ENCODE data around the gene MKI67.

MKI67 gene

DNA sequence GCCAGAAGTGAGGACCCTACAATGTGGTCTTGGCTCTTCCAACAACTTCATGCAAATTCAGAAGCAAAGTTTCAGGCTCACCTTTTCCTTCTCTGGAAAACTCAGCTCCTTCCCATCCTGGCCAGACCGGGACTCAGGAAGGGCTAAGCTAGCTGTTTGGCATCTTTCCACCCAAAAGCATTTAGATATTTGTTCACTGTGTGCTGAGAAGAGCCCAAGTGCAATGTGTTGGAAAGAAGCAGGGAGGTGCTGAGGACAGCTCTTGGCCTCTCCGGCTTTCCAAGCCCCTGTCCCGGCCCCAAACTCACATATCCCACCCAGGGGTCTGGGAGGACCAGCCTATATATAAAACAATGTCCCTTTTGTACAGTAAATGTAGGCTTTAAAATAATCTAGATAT lies 44.5 kb downstream of the MKI67 start:
- no peak for DNase-seq (ENCODE audit: low spot score)

DNA sequence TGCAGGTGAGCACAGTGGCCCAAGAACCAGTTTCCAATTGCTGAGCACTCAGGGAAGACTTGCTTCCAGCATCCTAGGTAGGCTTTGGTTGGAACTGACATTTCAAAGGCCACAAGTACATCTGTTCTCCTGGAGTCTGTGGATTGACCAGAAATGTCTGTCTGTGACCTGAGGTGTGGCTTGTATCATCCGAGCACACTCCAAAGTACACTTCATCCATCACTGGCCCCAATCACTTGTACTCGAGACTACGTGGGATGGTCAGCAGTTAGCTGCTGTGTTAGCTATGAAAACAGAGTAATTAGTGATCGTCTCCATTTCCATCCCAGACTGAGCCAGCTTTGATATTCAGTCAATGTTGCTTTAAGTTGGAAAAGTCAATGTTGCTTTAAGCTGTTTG lies 45.0 kb downstream of the MKI67 start:
- no peak for DNase-seq (ENCODE audit: low spot score)

DNA sequence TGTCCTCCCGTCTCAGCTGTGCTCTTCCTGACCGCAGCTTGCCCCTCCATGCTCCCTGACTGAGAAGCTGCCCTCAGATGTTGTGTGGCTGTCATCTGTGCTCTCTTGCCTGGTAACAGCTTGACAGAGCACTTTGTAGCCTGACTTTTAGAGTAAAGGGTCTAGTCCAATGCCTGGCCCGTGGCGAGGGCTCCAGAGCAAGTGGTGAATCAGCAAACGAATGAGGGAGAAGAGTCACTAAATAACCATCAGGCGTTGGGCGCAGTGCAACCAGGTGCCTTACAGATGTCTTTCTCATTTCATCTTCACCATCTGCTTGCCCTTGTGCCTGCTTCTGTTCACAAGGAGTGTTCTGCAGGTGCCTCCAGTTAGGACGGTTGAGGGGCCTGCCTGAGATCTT lies 45.6 kb downstream of the MKI67 start:
- DNase-seq (ENCODE audit: low spot score), result no peak

- DNase-seq (ENCODE audit: low spot score), result no peak
Measured at GRCh38 chr10:128080231-128080630, 46.0 kb downstream of the MKI67 start.

DNA sequence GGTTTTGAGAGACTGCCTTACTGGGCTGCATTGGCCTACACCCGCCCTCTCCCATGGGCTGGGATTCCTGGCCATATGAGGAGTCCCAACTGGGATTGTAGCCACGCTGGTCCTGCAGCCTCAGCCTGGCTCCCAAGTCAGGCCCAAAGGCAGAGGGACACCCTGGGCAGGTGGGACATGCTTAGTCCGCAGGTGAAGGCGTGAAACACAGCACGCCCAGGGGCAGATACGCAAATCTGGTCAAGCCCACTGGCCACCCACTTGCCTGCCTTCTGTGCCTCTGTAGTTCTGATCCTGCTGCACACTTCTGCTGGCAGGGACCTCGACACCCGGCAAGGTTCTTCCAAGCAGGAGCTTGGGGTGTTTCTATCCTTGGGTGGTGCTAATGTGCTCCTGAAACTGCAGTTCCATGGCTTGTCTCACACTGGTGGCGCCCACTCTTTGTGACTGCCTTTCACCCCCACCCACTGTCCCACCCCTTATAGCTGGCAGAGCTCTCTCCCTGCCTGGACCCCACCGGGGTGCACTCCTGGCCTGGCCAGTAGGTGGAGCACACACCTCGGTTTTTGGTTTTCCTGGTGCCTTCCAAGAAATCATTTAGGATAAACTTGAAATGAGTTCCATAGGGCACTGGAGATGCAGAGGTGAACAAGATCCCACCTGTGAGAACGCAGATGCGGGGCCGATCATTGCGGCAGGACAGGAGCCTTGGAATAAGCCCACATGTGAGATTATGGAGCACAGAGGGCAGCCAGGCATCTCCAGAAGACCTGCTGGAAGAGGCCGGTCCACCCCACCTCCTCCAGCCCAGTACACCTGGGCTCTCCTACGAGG lies 47.9 kb downstream of the MKI67 start:
- peak; percentile 43 for DNase-seq (ENCODE audit: low spot score)

DNA sequence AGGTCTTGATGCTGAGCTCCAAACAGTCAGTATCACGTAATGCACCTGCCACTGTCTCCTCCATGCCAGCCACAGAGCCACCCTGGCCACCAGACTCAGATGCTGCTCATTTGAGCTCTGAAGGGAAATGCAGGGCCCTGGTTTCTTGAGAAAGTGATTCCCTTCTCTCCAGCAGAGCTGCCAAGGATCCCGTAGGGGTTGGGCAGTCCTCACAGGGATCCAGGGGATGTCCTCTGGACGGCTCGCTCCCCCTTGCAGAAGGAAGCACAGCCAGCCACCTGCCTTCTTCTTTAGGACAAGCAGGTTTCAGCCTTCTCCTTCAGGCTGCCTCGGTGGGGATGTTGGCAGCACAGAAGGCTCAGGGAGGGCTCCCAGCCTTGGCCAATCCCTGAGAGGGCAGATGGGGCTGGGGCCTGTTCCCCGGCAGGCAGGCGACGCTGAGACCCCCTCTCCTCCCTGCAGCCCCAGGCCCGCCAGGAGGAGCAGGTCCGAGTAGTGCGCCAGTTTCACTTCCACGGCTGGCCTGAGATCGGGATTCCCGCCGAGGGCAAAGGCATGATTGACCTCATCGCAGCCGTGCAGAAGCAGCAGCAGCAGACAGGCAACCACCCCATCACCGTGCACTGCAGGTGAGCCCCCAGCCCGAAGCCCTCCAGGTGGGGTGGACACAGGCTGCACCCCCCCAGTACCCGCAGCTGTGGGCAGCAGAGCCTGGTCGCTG lies 48.9 kb downstream of the MKI67 start:
- no peak for DNase-seq (ENCODE audit: low spot score)

- DNase-seq (ENCODE audit: low spot score), result no peak
Measured at GRCh38 chr10:128074589-128074988, 51.6 kb downstream of the MKI67 start.

GRCh38 chr10:128073890-128074289 lies 52.3 kb downstream of the MKI67 start:
- DNase-seq (ENCODE audit: low spot score), result no peak

GRCh38 chr10:128072941-128073645 lies 53.1 kb downstream of the MKI67 start:
- no peak for DNase-seq (ENCODE audit: low spot score)

GRCh38 chr10:128072046-128072445 lies 54.2 kb downstream of the MKI67 start:
- DNase-seq (ENCODE audit: low spot score), result no peak

- no peak for DNase-seq (ENCODE audit: low spot score)
Measured at GRCh38 chr10:128071417-128071782, 54.8 kb downstream of the MKI67 start.

DNA sequence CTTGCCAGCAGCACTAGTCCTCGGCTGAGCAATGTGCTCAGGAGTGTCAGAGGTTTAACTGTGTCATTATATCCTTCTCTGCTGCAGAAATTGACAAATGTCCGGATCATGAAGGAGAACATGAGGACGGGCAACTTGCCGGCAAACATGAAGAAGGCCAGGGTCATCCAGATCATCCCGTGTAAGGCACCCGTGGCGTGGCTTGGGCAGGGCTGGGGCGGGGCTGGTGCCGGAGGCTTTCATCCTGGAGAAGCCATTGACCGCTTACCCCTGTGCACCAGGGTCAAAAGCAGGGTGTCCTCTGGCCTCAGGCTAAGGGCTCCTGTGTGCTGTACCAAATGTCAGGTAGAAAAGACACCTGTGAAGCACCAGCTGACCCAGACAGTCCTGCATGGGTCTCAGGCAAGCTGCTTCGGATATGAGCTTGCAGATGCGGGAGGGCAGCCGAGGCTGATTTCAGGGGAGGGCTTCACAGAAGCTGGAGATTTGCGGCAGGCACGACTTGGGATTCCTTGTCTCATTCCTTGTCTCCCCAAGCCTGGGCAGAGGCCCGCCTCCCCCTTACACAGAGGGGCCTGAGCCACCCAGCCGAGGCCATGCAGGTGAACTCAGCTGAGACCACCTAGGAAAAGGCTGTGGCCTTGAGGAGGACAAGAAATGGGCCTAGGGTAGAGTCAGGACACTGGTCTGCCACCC lies 55.4 kb downstream of the MKI67 start:
- DNase-seq (ENCODE audit: low spot score), result no peak

GRCh38 chr10:128070161-128070560 lies 56.1 kb downstream of the MKI67 start:
- DNase-seq (ENCODE audit: low spot score), result no peak

GRCh38 chr10:128069351-128070051 lies 56.7 kb downstream of the MKI67 start:
- DNase-seq (ENCODE audit: low spot score), result peak; percentile 85

- peak; percentile 47 for DNase-seq (ENCODE audit: low spot score)
Measured at GRCh38 chr10:128068398-128069285, 57.6 kb downstream of the MKI67 start.

GRCh38 chr10:128067691-128068397 lies 58.4 kb downstream of the MKI67 start:
- DNase-seq (ENCODE audit: low spot score), result no peak

- DNase-seq (ENCODE audit: low spot score), result no peak
Measured at GRCh38 chr10:128066870-128067382, 59.3 kb downstream of the MKI67 start.

DNA sequence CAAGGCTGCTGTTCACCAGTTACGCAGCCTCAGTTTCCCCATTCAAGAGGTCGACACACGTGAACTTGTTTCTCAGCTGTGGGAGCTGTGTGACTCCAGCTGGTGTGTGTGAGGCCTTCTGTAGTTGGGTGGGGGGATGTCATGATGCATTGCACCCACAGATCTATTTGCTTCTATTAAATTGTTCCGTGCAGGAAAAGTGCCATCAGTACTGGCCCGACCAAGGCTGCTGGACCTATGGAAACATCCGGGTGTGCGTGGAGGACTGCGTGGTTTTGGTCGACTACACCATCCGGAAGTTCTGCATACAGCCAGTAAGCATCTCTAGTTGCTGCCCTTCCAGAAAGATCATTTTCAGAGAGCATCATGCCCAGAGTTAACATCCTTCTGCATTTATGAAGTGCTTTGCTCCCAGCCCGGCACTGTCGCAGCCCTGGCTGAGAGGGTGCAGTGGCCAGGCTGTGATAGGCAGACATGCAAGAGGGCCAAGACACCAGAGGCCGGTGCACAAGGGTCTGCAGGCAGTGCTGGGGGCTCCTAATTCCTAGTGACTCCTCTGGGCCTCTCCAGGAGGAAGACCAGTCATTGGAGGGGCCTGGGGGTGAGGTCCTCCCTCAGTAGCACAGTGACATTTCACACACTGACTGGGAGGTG lies 60.2 kb downstream of the MKI67 start:
- no peak for DNase-seq (ENCODE audit: low spot score)

DNA sequence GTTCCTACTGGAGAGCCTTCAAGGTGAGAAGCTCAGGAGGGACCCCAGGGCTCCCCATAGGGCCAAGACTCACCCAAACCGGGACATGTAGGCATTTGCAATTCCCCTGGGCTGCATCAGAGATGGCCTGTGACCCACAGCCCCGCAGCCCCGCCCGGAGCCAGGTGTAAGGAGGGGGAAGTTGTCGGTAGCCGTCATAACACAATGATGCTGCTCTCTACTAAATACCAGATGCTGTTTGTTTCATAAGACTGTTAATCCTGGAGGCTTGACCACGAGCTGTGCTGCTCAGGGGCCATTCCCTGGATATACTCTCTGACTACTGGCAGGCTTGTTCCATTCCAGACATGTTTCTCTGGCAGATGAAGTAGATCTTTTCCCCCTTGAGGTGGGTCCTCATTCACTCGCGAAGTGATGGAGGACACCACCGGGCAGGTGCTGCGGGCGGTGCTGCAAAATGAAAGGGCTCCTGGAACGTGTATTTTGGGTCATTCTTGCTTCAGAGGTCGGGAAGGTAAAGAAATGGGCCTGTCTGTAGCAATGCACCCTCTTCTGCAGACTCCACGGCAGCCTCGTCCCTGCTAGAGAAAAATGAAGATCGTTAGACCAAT lies 61.1 kb downstream of the MKI67 start:
- no peak for DNase-seq (ENCODE audit: low spot score)
